Measurements from ENCODE around the gene FRK. TPM values are rescaled to one million over a fixed set of nuclear protein-coding genes. Genes with fewer than 3 reads are reported as not detected.
"Not testable (repeated sequence)": the region's sequence is repeated elsewhere in the genome, so short reads cannot be mapped to it uniquely, and the experiment has no call there.

Gene FRK
- total RNA-seq, 1 donor from 2014 or later: 10.1 TPM

DNA sequence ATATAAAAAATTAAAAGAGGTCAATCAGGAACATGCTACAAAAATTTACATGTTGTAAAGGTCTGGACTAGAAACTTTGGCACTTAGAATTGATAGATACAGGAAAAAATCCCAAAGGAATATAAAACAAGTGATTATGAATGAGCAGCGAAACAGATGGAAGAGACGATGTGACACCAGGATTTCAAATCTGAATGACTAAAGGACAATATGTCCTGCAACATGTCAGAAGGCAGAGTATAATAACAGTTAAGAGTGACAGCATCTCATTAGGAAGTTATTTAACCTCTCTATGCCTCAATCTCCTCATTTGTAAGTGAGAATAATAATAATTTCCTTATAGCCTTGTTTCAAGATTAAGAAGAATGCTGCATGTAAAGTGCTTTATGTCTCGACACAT lies 50.3 kb downstream of the FRK start:
- DNase-seq (ENCODE audit: low read depth): no peak

DNA sequence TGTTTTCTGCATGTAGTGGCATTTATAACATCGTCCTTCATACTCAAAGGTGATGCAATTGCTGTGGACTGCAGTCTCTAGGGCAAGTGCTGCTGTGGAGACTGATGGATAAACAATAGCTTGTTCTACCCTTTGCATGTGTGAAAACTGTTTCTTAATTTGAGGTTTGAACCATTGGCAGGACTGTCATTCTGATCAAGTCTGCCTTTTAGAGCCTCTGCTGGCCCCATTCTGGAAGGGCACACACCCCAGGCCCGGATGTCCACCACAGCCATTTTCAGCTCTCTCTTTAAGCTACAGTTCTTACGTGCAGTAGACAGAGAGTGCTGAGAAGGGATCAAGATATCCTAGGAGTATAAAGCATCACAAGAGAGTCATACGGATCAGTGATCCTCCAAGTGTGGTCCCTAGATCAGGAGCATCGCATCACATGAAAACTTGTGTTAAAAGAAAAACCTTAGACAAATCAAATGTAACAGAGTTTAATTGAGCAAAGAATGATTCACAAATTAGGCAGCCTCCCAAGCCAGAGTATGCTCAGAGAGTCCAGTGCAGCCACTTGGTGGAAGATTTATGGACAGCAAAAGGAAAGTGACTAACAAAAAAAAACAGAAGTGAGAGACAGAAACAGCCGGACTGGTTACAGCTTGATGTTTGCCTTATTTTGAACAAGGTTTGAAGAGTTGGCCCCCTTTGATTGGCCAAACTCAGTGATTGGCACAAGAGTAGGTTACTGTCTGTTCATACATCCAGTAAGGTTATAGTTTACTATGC lies 52.0 kb downstream of the FRK start:
- DNase-seq (ENCODE audit: low read depth): peak; percentile 94

DNA sequence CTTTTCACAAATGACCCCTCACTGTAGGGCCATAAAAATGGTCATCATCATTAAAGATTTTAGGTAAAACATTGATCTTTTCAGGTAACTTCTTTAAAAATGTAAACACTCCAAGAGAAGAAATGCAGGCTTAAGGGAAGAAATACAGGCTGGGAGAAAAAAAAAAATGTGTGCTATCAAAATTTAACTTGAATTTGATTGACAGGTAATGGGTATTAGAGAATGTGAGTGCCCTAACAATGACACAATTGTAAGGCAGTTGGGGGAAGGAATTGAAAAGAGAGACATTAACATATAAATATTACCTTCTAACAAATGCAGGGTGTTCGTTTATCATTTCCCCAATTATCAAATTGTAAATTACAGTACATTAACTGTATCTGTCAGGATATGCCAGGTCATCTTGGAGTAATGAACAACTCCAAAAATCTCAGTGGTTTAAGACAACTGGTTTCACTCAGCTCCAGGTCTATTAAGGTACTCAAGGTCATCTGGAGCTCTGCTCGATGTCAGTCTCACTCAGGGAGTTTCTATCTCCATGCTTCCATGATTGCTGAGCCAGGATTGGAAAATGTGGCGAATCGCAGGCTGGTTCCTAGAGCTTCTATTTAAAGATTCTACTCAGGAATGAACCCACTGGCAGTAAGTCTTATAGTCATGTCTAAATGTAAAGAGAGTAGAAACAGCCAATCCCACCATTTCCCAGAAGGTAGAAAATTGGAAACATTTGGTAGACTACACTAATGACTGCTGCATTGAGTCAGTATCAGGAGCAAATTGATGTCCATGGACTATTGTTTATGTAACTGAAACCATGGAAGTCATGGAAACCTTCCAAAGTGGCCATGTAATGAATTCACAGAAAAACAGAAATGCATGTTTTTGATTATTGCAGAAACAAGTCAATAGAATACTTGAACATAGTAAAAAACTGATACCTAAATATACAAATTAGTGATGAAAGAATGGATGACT lies 55.6 kb downstream of the FRK start:
- DNase-seq (ENCODE audit: low read depth): no peak

DNA sequence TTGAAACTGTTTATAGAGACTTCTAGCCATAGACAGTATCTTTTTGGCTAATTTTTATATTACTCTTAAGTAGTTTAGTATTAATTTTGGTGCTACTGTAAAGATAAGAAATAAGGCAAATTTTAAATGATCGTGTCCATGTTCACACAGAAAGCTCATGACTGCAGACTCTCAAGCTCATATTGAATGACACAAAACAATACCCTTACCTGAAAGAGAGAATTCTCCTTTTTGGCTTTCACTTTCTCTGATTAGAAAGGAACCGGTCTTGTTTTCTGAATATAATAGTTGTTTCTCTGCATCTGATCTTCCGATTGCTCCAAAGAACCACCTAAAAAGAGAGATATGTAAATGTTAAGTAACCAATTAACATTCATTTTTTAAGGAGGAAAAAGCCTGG lies 57.0 kb downstream of the FRK start:
- no peak for DNase-seq (ENCODE audit: low read depth)

DNA sequence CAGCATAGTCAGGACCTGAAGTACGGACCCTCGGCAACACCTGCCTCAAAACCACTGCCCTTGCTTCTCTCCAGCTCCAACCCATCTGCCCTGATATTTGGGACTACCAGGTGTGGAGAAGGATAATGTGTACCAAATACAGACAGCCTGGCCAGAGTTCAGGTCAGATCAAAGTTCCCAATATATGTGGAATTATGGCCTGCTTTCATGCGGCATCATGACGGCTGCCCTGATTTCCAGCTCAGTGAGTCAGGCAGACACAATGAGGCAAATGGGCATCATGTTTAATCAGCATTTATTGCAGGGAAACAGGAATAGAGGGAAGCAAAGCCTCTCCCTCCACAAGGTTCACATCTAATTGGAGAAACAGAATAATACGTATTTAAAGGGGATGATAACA lies 57.9 kb downstream of the FRK start:
- no peak for DNase-seq (ENCODE audit: low read depth)

DNA sequence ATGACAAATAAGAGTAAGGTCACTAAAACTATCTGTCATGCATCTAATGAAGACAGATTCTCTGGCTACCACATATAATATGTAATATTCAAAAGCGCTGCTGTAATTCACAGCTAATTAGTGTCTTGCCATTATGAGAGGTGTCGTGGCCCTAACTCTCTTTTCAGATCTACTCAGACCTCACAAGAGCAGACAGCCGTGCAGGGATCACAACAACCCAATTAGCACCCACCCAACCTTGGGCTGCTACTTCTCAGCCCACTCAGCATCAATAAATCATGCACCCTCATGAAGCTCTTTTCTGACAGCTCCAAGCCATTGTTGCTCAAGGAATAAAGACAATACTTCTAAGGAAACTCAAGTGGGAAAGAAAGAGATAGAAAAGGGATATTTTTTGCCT lies 61.5 kb downstream of the FRK start:
- no peak for DNase-seq (ENCODE audit: low read depth)

DNA sequence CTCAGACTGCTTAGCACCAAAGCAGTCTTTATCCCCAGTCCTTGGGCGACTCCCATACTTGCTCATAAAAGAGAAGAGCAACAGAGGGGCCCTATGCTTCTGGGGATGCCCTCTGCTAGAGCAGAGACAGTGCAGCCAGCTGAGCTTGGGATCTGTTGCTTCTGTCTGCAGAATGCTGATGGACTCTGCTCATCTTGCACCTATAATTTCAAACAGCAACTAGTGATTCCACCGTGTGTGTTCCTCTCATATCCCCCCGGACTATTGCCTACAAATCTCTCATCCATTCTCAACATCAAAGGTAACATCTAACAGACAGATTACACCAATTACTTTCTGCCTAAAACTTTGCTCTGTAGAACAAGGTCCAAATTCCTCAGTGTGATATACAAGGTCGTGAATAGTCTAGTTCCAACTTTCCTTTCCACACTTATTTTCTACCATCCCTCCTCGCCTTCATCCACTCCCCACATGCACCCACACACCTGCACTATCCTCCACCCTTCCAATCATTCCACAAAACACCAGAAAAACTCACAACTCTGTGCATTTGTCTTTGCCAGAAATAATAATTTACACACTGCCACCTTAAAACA lies 62.6 kb downstream of the FRK start:
- DNase-seq (ENCODE audit: low read depth): no peak

DNA sequence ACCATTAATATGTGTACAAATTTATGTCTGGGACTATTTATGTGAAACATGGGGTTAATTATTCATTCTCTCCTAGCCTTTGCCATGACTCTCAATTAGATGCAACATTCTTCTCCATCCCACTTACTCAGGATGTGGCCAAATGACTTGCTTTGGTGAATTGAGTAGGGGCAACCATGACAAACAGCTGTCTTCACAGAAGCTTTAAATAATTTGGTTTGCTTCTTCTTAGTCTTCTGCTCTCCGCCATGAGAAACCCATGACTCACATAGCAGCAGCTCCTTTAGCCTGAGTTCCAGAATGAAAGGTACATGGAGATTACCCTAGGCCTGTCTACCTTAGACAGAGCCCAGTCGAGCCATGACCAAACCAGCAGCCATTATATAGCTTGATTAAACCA lies 74.7 kb downstream of the FRK start:
- DNase-seq (ENCODE audit: low read depth): peak; percentile 45

DNA sequence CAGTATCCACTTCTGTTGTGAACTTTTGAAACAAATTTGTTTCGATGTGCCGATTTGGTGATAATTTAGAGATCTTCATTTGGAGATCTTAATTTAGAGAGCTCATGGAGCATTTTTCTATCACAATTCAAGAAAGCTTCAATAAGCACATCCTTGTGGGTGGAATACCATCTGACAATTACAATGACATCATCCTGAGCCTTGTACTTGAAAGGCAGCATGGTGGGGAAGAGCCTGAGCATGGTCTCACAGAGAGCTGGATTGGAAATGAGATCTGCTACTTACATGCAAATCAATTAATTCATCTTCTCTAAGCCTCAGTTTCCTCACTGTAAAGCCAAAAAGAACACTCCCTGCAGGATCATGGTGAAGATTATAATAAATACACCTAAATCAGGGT lies 75.9 kb downstream of the FRK start:
- no peak for DNase-seq (ENCODE audit: low read depth)

DNA sequence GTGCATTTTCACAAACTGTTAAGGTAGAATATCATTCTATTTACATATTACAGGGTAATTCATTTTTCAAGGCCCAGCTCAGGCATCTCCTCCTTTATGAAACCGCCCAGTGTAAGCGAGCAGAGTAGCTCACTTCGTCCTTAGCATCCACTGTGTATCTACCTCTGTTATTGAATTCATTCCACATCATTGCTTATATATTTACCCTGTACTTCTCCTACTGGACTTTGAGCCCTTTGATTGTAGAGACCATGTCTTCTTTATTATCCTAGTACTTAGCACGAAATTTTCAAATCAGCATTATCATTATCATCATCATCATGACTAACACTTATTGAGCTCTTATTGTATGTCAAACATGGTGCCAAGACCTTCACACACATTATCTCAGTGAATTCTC lies 76.7 kb downstream of the FRK start:
- no peak for DNase-seq (ENCODE audit: low read depth)

DNA sequence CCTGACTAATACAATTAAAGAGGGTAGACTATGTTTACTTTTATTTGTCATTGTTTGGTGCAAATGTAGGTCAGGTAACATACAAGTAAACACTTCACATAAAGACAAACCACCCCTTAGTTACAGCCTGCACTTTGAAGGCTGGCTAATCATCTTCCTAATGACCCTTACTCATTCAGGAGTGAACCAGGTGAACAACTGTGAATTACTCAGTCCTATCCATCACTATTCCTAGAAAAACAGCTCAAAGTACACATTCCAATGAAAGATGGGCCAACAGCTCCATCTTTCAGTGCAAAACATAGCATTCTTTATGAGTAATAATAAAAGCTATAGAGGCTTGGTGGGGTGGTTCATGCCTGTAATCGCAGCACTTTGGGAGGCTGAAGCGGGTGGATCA lies 78.2 kb downstream of the FRK start:
- no peak for DNase-seq (ENCODE audit: low read depth)

DNA sequence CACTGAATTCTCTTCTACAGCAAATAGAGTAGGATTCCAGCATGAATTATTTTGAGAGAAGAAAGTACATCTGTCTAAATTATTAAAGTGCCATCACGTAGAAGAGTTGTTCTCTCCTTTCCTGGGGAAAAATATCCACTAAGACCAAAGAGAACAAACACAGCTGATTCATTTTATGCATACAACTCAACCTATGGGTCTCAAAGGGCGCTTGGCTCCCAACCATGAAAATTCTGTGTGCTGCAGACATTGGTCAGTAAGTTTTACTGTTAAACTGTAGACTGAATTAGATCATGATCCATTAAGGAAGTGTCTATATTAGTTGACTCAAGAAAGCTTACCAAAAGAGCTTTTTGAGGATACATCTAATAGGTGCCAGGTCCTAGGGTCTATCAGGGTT lies 83.5 kb downstream of the FRK start:
- DNase-seq (ENCODE audit: low read depth): no peak

DNA sequence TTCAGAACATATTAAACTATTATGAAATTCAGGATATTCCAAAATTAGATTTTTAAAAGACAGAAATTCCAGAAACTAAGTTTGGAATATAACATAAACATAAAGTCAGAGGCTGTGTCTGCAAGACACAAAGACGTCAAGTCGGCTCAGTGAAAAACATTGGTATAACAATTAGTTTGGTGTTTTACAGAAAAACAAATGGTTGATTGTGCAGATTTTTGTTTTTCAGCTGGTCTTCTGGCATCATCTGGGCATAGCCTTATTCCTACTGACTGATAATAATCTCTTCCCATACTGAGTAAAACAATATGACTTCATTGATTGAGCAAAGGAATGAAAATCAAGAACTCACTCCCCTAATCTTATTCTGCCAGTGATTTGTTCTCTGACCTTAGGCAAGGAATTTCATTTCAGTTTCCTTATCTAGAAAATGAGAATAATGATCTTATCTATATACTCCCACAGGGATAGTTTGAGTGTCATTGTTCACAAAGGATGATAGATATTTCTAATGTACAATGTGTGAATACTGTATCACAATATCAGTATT lies 84.3 kb downstream of the FRK start:
- DNase-seq (ENCODE audit: low read depth): no peak

DNA sequence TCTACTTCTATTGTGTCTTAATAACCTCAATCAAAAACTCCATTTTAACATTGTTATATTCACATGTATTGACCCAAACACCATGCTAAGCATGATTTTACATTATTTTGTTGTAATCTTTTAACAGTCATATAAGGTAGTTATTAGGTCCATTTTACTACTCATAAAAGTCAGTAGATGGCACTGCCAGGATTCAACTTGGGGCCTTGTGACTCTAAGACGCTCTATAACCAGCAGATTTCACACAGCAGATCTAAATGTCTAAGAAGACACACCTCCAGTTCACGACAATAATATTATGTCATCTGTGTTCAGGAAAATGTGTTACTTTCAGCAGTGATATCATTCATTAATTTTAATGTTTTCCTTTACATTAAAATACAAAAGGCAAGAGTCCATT lies 88.0 kb downstream of the FRK start:
- no peak for DNase-seq (ENCODE audit: low read depth)

DNA sequence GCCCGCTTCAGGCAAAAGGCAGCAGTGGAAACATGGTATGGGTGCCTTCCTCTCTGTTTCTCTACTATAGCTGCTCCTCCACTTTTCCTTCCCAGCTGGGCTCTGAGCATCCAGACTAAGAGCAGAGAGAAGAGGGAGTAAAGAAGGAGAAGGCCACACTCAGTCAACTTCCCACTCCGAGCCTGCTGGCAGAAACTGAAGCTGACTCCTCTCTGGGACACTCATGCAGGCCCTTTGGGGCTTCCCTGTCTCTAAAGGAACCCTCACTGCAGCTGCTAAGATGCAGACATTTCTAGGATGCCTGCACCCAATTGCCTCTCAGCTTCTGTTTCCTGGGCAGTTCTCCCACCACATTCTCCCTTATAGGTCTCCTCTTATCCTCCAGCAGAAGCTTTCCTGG lies 88.9 kb downstream of the FRK start:
- peak; percentile 25 for DNase-seq (ENCODE audit: low read depth)

DNA sequence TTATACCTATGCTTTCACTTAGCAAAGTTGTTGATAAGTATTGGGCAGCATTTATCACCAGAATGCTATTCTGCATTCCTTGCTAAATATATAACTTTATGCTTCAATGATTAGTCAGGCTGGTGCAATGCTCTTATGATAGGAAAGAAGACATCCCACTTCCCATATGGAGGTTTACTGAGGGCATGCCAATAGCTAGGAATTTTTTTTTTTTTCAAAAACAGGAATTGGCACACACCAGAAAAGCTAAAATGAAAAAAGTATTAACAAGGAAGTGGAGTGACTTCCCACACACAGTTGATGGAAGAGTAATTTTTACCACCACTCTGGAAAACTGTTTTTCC lies 90.8 kb downstream of the FRK start:
- DNase-seq (ENCODE audit: low read depth): no peak

DNA sequence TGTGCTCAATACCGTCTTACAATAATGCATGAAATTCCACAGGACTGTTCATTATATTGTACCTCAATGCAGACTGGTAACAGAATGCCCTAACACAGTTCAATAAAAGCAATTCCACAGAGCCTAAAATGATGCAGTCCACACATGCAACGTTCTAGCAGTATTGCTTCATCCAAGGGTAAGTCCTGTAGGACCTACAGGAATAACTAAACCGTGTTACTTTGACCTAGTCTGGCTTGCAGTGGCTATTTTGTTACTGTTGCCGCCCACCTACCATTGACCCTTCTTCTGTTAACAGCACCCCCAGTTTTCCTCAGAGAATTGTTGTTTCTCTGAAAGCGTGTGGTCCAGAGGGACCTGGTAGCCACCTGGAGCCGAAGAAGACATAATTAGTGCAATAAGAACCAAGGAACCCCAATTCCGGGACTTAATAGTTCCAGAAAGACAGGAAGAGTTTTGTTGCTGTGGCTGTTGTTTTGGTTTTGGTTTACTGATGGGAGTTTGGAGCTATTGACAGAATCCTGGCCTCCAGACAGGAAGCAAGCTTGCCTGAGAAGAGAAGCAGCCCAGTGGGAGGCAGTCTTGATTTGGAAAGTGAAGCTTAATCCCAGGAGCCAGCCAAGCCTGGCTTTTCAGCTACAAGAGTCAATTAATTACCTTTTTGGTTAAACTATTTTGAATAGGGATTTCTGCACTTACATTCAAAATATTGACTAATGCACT lies 91.3 kb downstream of the FRK start:
- peak; percentile 22 for DNase-seq (ENCODE audit: low read depth)

DNA sequence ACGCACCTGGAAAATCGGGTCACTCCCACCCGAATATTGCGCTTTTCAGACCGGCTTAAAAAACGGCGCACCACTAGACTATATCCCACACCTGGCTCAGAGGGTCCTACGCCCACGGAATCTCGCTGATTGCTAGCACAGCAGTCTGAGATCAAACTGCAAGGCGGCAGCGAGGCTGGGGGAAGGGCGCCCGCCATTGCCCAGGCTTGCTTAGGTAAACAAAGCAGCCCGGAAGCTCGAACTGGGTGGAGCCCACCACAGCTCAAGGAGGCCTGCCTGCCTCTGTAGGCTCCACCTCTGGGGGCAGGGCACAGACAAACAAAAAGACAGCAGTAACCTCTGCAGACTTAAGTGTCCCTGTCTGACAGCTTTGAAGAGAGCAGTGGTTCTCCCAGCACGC lies 100.4 kb downstream of the FRK start:
- not testable (repeated sequence) for DNase-seq (ENCODE audit: low read depth)

DNA sequence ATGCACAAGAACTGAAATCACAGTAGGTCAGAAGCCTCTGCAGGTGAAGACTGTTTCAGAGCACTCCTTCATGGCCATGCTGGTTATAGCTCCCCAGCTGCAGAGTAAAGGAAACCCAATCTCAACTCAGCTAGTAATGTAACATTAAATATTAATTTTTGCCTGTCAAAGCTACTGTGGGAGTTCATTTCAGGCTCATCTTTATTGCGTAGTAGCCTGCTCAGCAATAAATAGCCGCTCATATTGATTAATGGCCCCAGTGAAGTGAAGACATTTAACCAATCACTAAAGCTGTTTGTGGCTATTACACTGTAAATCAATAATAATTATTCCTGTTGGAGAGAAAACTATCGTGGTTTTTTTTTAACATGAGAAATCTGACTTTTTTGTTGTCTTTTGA lies 101.7 kb downstream of the FRK start:
- no peak for DNase-seq (ENCODE audit: low read depth)

DNA sequence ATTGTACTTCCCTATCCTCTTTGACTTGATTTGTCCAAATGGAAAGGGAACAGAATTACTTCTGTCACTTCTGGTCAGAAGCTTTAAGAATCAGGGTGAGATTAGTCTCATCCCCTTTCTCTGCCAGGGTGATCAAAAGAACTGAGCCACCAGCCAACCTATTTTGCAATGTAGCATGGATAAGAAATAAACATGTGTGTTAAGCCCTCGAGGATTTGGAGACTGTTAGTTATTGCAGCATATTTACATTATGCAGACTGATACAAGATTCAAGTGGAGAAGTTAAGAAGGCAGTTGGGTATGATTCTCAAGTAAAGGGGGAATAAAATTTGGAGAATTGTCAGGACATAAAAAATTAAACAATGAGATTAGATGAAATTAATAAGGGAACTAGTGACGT lies 106.0 kb downstream of the FRK start:
- no peak for DNase-seq (ENCODE audit: low read depth)

DNA sequence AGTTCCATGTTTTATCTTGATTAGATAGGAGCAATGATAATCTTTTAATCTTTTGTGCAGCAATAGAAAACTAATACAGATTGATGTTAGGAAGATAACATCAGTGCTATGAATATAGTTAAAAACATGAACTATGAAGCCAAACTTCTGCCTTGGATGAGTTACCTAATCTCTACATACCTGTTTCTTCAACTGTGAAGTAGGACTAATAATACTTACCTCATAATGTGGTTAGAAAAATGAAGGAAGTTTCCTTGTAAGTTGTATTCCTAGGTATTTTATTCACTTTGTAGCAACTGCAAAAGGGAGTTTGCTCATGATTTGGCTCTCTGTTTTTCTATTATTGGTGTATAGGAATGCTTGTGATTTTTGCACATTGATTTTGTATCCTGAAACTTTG lies 111.9 kb downstream of the FRK start:
- DNase-seq (ENCODE audit: low read depth): no peak
